HUES64 (cell line): ENCODE data around the gene TMOD2.

Source experiments
- H3K27ac ChIP-seq: 2 replicates; pipeline ENCODE4 v1.7.0; 2013; ENCODE audit warnings: low read depth, low read length, inconsistent platforms
- H3K27me3 ChIP-seq: 2 replicates; pipeline ENCODE4 v1.6.1; 2013; ENCODE audit warnings: mild to moderate bottlenecking, low read length; ENCODE audit not compliant: insufficient read depth
- H3K36me3 ChIP-seq: 2 replicates; pipeline ENCODE4 v1.6.1; 2013; ENCODE audit warnings: mild to moderate bottlenecking, low read length; ENCODE audit not compliant: insufficient read depth
- H3K4me1 ChIP-seq: 2 replicates; pipeline ENCODE4 v1.6.1; 2013; ENCODE audit warnings: mild to moderate bottlenecking, low read length, moderate library complexity; ENCODE audit not compliant: insufficient read depth
- H3K4me3 ChIP-seq: 2 replicates; pipeline ENCODE4 v1.5.1; 2013; ENCODE audit warnings: mild to moderate bottlenecking, low read length, moderate library complexity
- H3K9ac ChIP-seq: 2 replicates; pipeline ENCODE4 v1.6.1; 2013; ENCODE audit warnings: mild to moderate bottlenecking, low read depth, low read length
- H3K9me3 ChIP-seq: 2 replicates; pipeline ENCODE4 v1.6.1; 2013; ENCODE audit warnings: low read depth, low read length; ENCODE audit not compliant: insufficient read depth
- WGBS: fragments of 150-250, 120-280 bp; methylation state at CpG from one replicate; pipeline ENCODE4 v1.1.7; 2013; ENCODE audit warnings: missing lambda C conversion rate; 5-methylcytosine and 5-hydroxymethylcytosine counted together

The TMOD2 gene

DNA sequence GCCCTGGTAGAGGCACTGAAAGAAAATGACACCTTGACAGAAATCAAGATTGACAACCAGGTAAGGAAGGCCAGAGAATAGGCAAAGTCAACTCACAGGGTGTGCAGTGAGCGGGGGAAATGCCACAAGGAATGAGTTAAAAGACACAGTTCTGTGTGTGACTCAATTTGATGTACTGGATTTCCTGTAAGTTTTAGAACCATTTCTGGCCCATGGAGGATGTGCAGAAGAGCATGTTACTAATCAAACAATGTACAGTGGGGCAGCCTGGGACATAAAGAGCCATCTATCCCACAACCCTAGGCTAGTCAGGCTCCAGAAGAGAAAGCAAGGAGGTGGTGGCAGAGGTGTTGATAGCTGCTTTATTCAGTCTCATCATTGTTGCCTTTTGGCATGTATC lies 46.9 kb downstream of the TMOD2 start:
- Histone ChIP-seq H3K27me3 (no peaks in the 10 kb centered on the region), H3K4me3 (no peak overlapping the region), H3K9ac (no peak overlapping the region), H3K36me3 (no peaks in the 10 kb centered on the region), H3K9me3 (no peaks in the 10 kb centered on the region), H3K27ac (no peak overlapping the region), H3K4me1 (peaks cover 2% of the 10 kb centered on the region; the same call in 1 of the 2 replicates)
- WGBS = 96% methylated on average over 1 of the region's 1 CpG

DNA sequence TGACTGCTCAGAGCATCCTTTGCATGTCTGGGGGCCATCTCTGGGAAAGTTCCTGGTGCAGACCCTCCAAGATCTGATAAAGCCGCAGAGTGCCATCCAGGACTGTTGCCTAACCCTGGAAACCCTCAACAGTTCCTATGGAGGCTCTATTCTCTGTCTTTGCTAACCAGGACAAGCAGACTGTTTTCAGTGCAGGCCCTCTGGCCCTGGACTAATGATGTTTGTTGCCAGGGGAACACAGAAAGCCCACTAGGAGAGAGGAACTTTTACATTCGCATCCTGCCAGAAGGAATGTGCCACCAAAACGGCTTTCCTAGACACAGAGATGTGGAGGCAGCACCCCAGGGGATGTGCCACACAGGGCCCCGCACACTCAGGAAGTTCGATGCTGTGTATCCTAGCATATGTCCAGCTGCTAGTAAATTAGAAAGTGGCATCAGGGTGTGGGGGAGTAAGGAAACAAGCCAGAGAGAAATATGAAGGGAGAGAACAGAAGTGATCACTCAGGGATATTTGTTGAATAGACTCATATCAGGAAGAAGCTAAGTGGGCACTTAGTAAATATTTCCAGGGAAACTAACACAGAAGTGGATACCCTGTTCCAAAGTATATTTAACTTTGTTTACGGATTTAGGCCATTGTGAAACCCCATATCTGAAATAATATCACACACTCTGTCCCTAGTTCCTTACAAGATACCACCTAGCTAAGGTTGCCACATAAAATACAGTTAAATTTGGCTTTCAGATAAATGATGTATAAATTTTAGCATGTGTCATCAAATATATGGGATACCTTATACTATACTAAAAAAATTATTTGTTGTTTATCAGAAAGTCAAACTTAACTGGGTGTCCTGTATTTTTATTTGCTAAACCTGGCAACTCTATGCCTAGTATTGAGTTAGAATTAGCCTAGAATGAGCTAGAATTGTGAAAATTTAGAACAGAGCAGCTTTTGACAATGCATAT lies 48.2 kb downstream of the TMOD2 start:
- Histone ChIP-seq H3K4me1 (no peaks in the 10 kb centered on the region), H3K36me3 (no peaks in the 10 kb centered on the region), H3K9me3 (no peaks in the 10 kb centered on the region), H3K27ac (no peak overlapping the region), H3K4me3 (no peak overlapping the region), H3K9ac (no peak overlapping the region), H3K27me3 (no peaks in the 10 kb centered on the region)
- WGBS = 76% methylated on average over 6 of the region's 6 CpGs

DNA sequence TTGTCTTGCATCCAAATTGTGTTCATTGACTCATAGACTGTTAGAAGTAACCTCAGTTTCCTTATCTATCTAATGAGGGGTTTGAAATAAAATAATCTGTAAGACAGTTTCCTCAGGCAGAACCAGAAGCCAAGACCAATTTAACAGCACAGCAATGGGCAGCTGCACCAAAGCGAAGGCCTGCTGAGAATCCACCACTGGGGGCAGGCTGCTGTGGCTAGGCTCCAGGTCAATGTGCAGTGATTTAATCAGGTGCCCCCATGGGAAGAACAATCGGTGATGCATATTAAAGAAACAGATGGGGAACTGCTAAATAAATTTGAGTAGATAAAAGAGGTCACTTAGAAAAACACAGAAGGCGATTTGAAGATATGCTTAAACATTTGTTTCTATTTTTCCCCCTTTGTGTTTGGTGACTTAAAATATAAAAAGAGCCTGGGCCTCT lies 50.0 kb downstream of the TMOD2 start:
- Histone ChIP-seq H3K4me1 (no peaks in the 10 kb centered on the region), H3K36me3 (no peaks in the 10 kb centered on the region), H3K27ac (no peak overlapping the region), H3K27me3 (no peaks in the 10 kb centered on the region), H3K9ac (no peak overlapping the region), H3K4me3 (no peak overlapping the region), H3K9me3 (no peaks in the 10 kb centered on the region)
- WGBS = 70% methylated on average over 3 of the region's 3 CpGs

DNA sequence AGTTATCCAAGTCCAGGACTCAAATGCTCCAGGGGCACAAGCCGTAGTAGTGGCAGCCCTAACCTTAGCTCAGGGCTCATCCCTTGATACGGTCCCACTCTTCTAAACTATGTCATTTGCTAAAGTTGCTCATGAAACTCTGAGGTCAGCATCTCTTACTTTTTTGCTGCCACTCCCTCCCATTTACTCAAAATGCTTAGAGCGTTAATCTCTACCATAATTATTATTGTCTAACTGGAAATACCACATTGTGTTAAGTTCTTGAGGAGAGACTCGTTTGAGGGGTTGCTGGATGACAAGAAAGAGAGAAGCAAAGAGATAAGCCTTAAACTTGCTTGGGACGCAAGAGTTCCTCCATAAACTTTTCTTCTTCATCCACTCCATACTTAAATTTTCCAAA lies 51.2 kb downstream of the TMOD2 start:
- Histone ChIP-seq H3K36me3 (no peaks in the 10 kb centered on the region), H3K27ac (no peak overlapping the region), H3K27me3 (no peaks in the 10 kb centered on the region)

DNA sequence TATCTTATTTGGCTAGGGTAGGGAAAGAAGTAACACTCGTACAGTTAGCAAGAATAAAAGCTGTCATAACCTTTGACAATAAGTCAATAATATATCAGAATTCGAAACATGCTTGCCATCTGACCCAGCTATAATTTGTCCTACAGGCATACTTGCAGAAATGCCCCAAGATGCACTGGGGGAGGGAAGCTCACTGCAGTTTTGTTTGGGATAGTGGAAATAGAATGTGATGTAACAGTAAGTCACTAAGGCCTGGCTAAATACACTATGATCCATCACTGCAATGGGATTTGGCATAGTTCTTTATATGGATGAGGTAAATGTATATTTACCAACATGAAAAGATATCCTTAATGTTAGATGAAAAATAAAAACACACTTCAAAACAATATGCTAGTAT lies 52.6 kb downstream of the TMOD2 start:
- H3K27ac ChIP-seq = no peak overlapping the region
- WGBS = 79% methylated on average over 2 of the region's 2 CpGs
- H3K27me3 ChIP-seq = no peaks in the 10 kb centered on the region
- no peak overlapping the region for H3K9ac ChIP-seq
- H3K4me3 ChIP-seq = no peak overlapping the region
- H3K36me3 ChIP-seq = no peaks in the 10 kb centered on the region
- no peaks in the 10 kb centered on the region for H3K4me1 ChIP-seq
- H3K9me3 ChIP-seq = no peaks in the 10 kb centered on the region

More for the DNA sequence above, 51.2 kb downstream of the TMOD2 start:
- Histone ChIP-seq H3K4me3 (no peak overlapping the region), H3K4me1 (no peaks in the 10 kb centered on the region), H3K9ac (no peak overlapping the region), H3K9me3 (no peaks in the 10 kb centered on the region)
- 95% methylated on average over 3 of the region's 5 CpGs for WGBS

DNA sequence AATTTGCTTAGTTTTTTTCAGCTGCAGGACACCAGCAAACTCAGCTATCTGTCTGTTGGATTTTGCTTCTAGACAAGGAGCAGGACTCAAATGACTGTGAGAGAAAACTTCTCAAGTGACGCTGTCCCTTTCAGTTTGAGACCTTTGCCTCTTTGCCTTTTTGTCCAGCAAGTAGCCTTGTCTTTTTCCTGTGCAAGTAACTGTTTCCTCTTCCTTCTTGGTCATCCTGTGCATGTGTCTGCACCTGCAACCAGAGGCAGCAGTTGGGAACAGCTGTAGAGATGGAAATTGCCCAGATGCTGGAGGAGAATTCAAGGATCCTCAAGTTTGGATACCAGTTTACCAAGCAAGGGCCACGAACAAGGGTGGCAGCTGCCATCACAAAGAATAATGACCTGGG lies 54.7 kb downstream of the TMOD2 start:
- no peaks in the 10 kb centered on the region for H3K36me3 ChIP-seq
- H3K9ac ChIP-seq = no peak overlapping the region
- H3K4me1 ChIP-seq = no peaks in the 10 kb centered on the region
- H3K27ac ChIP-seq = no peak overlapping the region
- no peak overlapping the region for H3K4me3 ChIP-seq
- no peaks in the 10 kb centered on the region for H3K9me3 ChIP-seq
- no peaks in the 10 kb centered on the region for H3K27me3 ChIP-seq
- 91% methylated on average over 2 of the region's 2 CpGs for WGBS

DNA sequence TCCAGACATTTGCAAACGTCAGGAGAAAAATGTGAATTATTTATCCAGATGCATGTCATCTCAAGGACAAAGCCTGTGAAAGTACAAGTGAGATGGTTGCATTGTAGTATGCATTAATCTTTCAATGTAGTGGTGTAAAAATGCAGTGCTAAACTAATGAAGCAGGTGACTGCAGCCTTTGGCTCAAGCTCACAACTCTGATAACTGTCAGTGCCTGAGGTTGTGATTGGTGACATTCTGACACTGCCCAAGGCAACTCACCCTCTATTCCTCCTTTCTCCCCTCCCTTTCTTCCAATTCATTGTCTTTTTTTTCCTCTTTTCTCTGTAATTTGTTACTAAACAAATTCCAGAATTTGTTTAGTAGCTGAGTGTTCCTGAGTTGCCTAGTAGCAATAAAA lies 58.1 kb downstream of the TMOD2 start:
- no peak overlapping the region for H3K9ac ChIP-seq

DNA sequence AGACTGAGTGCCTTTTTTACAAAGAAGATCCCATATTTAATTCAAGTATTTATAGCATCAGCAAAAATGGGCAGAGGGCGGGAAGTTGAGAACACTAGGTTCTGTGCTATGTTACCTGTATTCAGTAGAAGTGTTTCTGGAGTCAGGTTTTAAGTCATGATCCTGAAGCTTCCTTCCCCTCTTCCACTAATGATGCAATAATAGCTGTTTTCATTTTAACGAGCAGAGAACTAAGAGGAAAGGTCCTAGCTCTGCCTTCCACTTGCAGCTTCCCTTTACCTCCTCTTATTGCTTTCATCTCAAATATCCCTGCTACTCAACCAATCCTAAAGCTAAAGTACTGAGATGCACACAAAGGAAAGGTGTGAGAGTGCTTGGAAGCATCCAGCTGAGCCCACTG lies 61.2 kb downstream of the TMOD2 start:
- no peaks in the 10 kb centered on the region for H3K36me3 ChIP-seq
- no peak overlapping the region for H3K27ac ChIP-seq
- H3K4me1 ChIP-seq = no peaks in the 10 kb centered on the region
- H3K9me3 ChIP-seq = no peaks in the 10 kb centered on the region
- WGBS = 86% methylated on average over 1 of the region's 2 CpGs
- no peak overlapping the region for H3K9ac ChIP-seq
- H3K27me3 ChIP-seq = no peaks in the 10 kb centered on the region
- H3K4me3 ChIP-seq = no peak overlapping the region

More for the DNA sequence above, 58.1 kb downstream of the TMOD2 start:
- no peaks in the 10 kb centered on the region for H3K4me1 ChIP-seq
- no peaks in the 10 kb centered on the region for H3K36me3 ChIP-seq
- 95% methylated on average over 1 of the region's 1 CpG for WGBS
- no peak overlapping the region for H3K4me3 ChIP-seq
- no peaks in the 10 kb centered on the region for H3K9me3 ChIP-seq
- H3K27me3 ChIP-seq = no peaks in the 10 kb centered on the region
- H3K27ac ChIP-seq = no peak overlapping the region

DNA sequence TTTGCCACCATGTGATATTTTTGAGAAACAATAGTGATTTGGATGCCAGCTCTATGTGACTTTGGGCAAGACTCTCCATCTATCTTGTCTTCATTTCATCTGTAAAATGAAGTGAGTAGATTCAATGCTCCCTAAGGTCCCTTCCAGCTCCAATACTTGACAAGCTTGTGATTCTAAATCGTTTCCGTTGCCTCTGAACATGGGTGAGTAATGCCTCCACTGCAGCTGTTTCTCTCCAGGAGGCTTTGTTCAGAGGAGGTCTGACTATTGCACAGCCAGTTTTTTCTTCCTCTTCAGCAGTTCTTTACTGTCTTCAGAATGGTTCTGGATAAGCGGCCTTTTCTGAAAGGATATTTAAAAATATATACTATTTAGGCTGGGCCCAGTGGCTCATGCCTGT lies 63.2 kb downstream of the TMOD2 start:
- 93% methylated on average over 2 of the region's 3 CpGs for WGBS
- no peaks in the 10 kb centered on the region for H3K4me1 ChIP-seq
- H3K27me3 ChIP-seq = no peaks in the 10 kb centered on the region
- no peak overlapping the region for H3K9ac ChIP-seq
- no peak overlapping the region for H3K27ac ChIP-seq
- no peak overlapping the region for H3K4me3 ChIP-seq
- H3K36me3 ChIP-seq = no peaks in the 10 kb centered on the region
- H3K9me3 ChIP-seq = no peaks in the 10 kb centered on the region

DNA sequence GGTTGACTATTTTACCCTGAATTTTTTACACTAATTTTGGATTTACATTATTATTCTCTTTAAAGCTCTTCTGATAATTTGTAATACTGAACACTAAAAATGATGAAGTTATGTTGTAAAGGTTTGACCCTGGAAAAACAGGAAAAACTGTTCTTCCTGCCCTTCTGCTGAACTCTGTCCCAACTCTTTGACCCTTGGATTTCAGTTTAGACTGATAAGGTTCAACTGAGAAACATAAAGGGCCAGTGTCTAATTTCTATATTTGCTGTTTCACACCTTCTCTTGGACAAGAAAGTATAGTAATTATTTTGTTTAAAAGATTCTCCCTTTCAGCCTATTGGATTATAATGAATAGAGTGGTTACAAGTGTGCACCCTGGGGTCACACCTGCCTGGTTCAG lies 65.2 kb downstream of the TMOD2 start:
- Histone ChIP-seq H3K4me3 (no peak overlapping the region), H3K9ac (no peak overlapping the region), H3K4me1 (no peaks in the 10 kb centered on the region), H3K36me3 (no peaks in the 10 kb centered on the region), H3K27me3 (no peaks in the 10 kb centered on the region), H3K9me3 (peaks cover 7% of the 10 kb centered on the region; the same call in 1 of the 2 replicates), H3K27ac (no peak overlapping the region)

DNA sequence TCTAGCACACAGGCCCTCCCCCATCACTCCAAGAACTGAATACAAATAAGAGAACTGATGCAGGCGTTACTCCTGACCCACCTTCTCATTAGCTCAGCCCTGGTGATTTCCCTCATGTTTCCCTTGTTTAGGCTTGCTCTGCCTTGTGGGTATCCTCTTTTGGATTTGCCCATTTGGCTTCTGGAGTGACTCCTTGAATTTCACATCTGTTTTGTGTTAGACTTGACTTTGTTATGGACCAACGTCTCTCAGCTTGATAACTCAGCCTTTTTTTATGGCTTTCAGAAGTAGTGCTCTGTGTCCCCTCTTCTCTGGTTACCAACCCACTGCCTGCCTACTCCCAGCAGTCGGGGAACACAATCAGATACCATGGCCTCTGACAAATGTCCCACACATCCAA lies 66.8 kb downstream of the TMOD2 start:
- no peak overlapping the region for H3K27ac ChIP-seq
- H3K4me3 ChIP-seq = no peak overlapping the region
- no peaks in the 10 kb centered on the region for H3K4me1 ChIP-seq
- peaks cover 9% of the 10 kb centered on the region; the same call in 1 of the 2 replicates for H3K9me3 ChIP-seq
- no peaks in the 10 kb centered on the region for H3K36me3 ChIP-seq
- no peak overlapping the region for H3K9ac ChIP-seq
- 82% methylated on average over 3 of the region's 3 CpGs for WGBS
- H3K27me3 ChIP-seq = no peaks in the 10 kb centered on the region
